Thyroid gland (tissue), 4 donors: ENCODE data around the gene CRABP2.

Experiments used
- CTCF ChIP-seq, 6 experiments: fragments of 200-600 bp in 3 of 6; fragments of 450-650 bp in 3 of 6; sonication (generic) in 3 of 6; IDR thresholded peaks; one replicate each; pipeline ENCODE4 v1.5.1; 2016 to 2019; ENCODE audit warnings: antibody characterized with exemption in 6 of 6, mild to moderate bottlenecking in 2 of 6, inconsistent platforms in 1 of 6, moderate library complexity in 1 of 6
- POLR2A ChIP-seq, 2 donors: fragments of 450-650 bp; IDR thresholded peaks; one replicate each; pipeline ENCODE4 v1.6.1; 2017; ENCODE audit warnings: antibody characterized with exemption in 2 of 2, mild to moderate bottlenecking in 2 of 2, moderate library complexity in 1 of 2

- peak in 1 of 6 experiments; percentile 11 for TF ChIP-seq CTCF (IDR thresholded peaks at IDR 0.05)
- peak in 1 of 2 donors; percentile 56 for TF ChIP-seq POLR2A (IDR thresholded peaks at IDR 0.05)
Observed at GRCh38 chr1:156727926-156728598, 22.7 kb upstream of the CRABP2 start, which contains the start of gene METTL25B.
